Measurements from ENCODE around the gene FAM131C.
"Not testable (repeated sequence)": the region's sequence is repeated elsewhere in the genome, so short reads cannot be mapped to it uniquely, and the experiment has no call there.

Gene FAM131C

DNA sequence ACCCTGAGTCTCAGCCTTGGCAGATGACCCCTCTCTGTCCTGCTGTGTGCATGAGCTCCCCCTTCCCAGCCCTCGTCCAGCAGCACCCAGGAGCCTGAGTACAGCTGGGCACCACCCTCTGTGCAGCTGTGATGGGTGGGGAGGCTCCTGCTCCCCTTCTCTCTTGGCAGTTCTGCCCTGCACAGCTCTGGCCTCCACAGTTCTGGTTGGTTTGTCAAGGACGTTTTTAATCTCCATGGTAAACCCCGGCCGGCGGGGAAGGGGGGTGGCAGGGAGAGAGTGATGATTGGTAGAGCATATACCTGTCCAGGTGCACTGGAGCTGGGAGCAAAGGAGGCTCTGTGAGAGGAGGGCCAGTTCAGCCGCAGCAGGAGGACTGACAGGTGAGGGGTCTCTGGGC lies 51.8 kb downstream of the FAM131C start, which contains the start of gene CLCNKA:
CLCNKA (plus strand) TSS at position 356 of the 400 bp plus-strand sequence. CDS start 584 bp downstream, outside the sequence.
- H3K36me3 ChIP-seq (replicated peaks in 1 of 2; ENCODE audit: control insufficient read depth in 2 of 2, insufficient read depth in 2 of 2, low read length in 2 of 2), result no peaks in the 10 kb centered on the region
- no peak within 1 kb of the TSS for H4K8ac ChIP-seq (ENCODE audit: low read depth, low read length)
- H3K27ac ChIP-seq (replicated peaks; ENCODE audit: low read length), result no peak within 1 kb of the TSS
- peak within 1 kb of the TSS; percentile 14 for H3K4me2 ChIP-seq (ENCODE audit: insufficient read depth, low read length, poor library complexity, severe bottlenecking)
- WGBS, 2 donors (ENCODE audit: extremely low coverage in 2 of 2, insufficient read length in 2 of 2, insufficient replicate concordance in 1 of 2), result no CpG with 5 or more reads among the region's 6 CpGs
- peak within 1 kb of the TSS; percentile 94 for H2BK15ac ChIP-seq (ENCODE audit: low read length)
- H3K18ac ChIP-seq (ENCODE audit: low read length), result peak within 1 kb of the TSS; percentile 64
- H3K4me3 ChIP-seq (ENCODE audit: low read length in 2 of 2), result no peak within 1 kb of the TSS
- H4K91ac ChIP-seq (ENCODE audit: low read depth, low read length, poor library complexity), result no peak within 1 kb of the TSS
- no peak within 1 kb of the TSS for H2BK12ac ChIP-seq (ENCODE audit: low read length)
- no peaks in the 10 kb centered on the region for H3K79me1 ChIP-seq (ENCODE audit: low read depth, low read length)
- H2AFZ ChIP-seq (ENCODE audit: low read length), result no peak within 1 kb of the TSS
- DNase-seq (ENCODE audit: low spot score), result no peak
- H3K27me3 ChIP-seq (ENCODE audit: control insufficient read depth in 3 of 3, insufficient read depth in 3 of 3, low read depth in 1 of 3, low read length in 3 of 3), result peaks cover 0 to 81% (median 0%) of the 10 kb centered on the region in 3 experiments
- H3K4ac ChIP-seq (ENCODE audit: low read length), result no peak within 1 kb of the TSS
- peaks cover 9 to 14% of the 10 kb centered on the region in 2 donors for H3K4me1 ChIP-seq (ENCODE audit: control insufficient read depth in 2 of 2, insufficient read depth in 1 of 2, low read depth in 1 of 2, low read length in 2 of 2)
- peak within 1 kb of the TSS; percentile 73 for H3K23ac ChIP-seq (ENCODE audit: low read depth, low read length, poor library complexity)
- no peak within 1 kb of the TSS for H2BK5ac ChIP-seq (ENCODE audit: low read length)
- no peak within 1 kb of the TSS for H2AK5ac ChIP-seq (ENCODE audit: low read depth, low read length)
- no peaks in the 10 kb centered on the region for H3K9me3 ChIP-seq (replicated peaks in 1 of 2; ENCODE audit: control insufficient read depth in 2 of 2, insufficient read depth in 1 of 2, low read depth in 1 of 2, low read length in 2 of 2)
- peak within 1 kb of the TSS; percentile 30 for H3K9ac ChIP-seq (ENCODE audit: low read depth, low read length, poor library complexity)
- H2BK120ac ChIP-seq (ENCODE audit: low read depth, low read length), result no peak within 1 kb of the TSS
- H3K14ac ChIP-seq (ENCODE audit: low read length), result no peak within 1 kb of the TSS

DNA sequence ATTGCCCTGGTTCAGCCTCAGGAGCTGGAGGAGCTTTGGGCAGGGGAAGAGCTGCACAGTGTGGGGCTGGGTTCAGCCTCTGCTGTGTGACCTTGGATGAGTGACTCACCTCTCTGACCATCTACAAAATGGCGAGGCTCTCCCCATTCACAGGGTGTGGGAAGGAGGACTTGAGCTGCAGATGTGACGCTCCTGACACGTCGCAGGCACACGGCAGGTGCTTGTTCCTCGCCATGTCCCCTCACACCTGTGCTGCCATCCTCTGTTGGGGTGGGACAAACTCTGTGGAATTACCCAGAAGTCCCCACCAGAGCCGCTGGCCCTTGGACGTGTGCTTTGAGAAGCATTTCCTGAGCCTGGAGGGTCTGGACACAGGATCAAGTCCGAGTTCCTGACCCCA lies 52.6 kb downstream of the FAM131C start:
- H2BK12ac ChIP-seq (ENCODE audit: low read length); H3K4ac ChIP-seq (ENCODE audit: low read length); H3K18ac ChIP-seq (ENCODE audit: low read length); H2BK5ac ChIP-seq (ENCODE audit: low read length); H3K14ac ChIP-seq (ENCODE audit: low read length); H3K23ac ChIP-seq (ENCODE audit: low read depth, low read length, poor library complexity); H2AFZ ChIP-seq (ENCODE audit: low read length); H2BK15ac ChIP-seq (ENCODE audit: low read length); H3K27ac ChIP-seq (replicated peaks; ENCODE audit: low read length); H3K4me3 ChIP-seq (ENCODE audit: low read length in 2 of 2); H3K36me3 ChIP-seq (replicated peaks in 1 of 2; ENCODE audit: control insufficient read depth in 2 of 2, insufficient read depth in 2 of 2, low read length in 2 of 2); H3K9me3 ChIP-seq (replicated peaks in 1 of 2; ENCODE audit: control insufficient read depth in 2 of 2, insufficient read depth in 1 of 2, low read depth in 1 of 2, low read length in 2 of 2); H4K8ac ChIP-seq (ENCODE audit: low read depth, low read length); H3K79me1 ChIP-seq (ENCODE audit: low read depth, low read length); H2AK5ac ChIP-seq (ENCODE audit: low read depth, low read length); H3K9ac ChIP-seq (ENCODE audit: low read depth, low read length, poor library complexity); H4K91ac ChIP-seq (ENCODE audit: low read depth, low read length, poor library complexity); H2BK120ac ChIP-seq (ENCODE audit: low read depth, low read length); DNase-seq (ENCODE audit: low spot score): not testable (repeated sequence)
- no CpG with 5 or more reads among the region's 9 CpGs for WGBS, 2 donors (ENCODE audit: extremely low coverage in 2 of 2, insufficient read length in 2 of 2, insufficient replicate concordance in 1 of 2)
- peaks cover 0 to 89% (median 0%) of the 10 kb centered on the region in 3 experiments for H3K27me3 ChIP-seq (ENCODE audit: control insufficient read depth in 3 of 3, insufficient read depth in 3 of 3, low read depth in 1 of 3, low read length in 3 of 3)
- peak overlapping the region; percentile 14 for H3K4me2 ChIP-seq (ENCODE audit: insufficient read depth, low read length, poor library complexity, severe bottlenecking)
- peaks cover 9 to 14% of the 10 kb centered on the region in 2 donors for H3K4me1 ChIP-seq (ENCODE audit: control insufficient read depth in 2 of 2, insufficient read depth in 1 of 2, low read depth in 1 of 2, low read length in 2 of 2)

DNA sequence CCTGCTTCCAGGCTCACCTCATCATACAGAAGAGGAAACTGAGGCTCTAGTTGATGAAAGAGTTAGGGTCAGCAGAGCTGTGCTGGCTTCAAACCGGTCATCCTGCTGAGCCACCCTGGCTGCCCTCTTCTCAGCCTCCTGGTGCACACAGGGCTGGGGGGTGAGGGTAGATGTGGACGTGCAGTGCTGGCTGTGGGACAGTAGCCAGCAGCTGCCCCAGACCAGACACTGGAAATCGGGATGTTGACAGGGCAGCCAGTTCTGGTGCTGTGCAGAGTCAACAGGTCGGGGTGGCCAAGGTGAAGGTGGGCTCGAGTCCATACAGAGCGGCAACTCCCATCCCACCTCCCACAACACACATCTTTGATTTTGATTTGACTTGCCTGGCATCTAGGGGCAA lies 53.1 kb downstream of the FAM131C start:
- H2BK5ac ChIP-seq (ENCODE audit: low read length), result peak overlapping the region; percentile 21
- no peak overlapping the region for H3K4me2 ChIP-seq (ENCODE audit: insufficient read depth, low read length, poor library complexity, severe bottlenecking)
- no peak overlapping the region for H3K4me3 ChIP-seq (ENCODE audit: low read length in 2 of 2)
- H2AK5ac ChIP-seq (ENCODE audit: low read depth, low read length), result peak overlapping the region; percentile 58
- no peak overlapping the region for H2AFZ ChIP-seq (ENCODE audit: low read length)
- no peak overlapping the region for H2BK120ac ChIP-seq (ENCODE audit: low read depth, low read length)
- H3K27me3 ChIP-seq (ENCODE audit: control insufficient read depth in 3 of 3, insufficient read depth in 3 of 3, low read depth in 1 of 3, low read length in 3 of 3), result peaks cover 0 to 93% (median under 1%) of the 10 kb centered on the region in 3 experiments
- H3K4me1 ChIP-seq (ENCODE audit: control insufficient read depth in 2 of 2, insufficient read depth in 1 of 2, low read depth in 1 of 2, low read length in 2 of 2), result peaks cover 9 to 14% of the 10 kb centered on the region in 2 donors
- H2BK12ac ChIP-seq (ENCODE audit: low read length), result no peak overlapping the region
- no peaks in the 10 kb centered on the region for H3K9me3 ChIP-seq (replicated peaks in 1 of 2; ENCODE audit: control insufficient read depth in 2 of 2, insufficient read depth in 1 of 2, low read depth in 1 of 2, low read length in 2 of 2)
- no peak for DNase-seq (ENCODE audit: low spot score)
- H3K4ac ChIP-seq (ENCODE audit: low read length), result no peak overlapping the region
- no peak overlapping the region for H3K27ac ChIP-seq (replicated peaks; ENCODE audit: low read length)
- no peak overlapping the region for H3K18ac ChIP-seq (ENCODE audit: low read length)
- H3K9ac ChIP-seq (ENCODE audit: low read depth, low read length, poor library complexity), result peak overlapping the region; percentile 22
- no peaks in the 10 kb centered on the region for H3K79me1 ChIP-seq (ENCODE audit: low read depth, low read length)
- H4K8ac ChIP-seq (ENCODE audit: low read depth, low read length), result no peak overlapping the region
- no peak overlapping the region for H3K14ac ChIP-seq (ENCODE audit: low read length)
- no peak overlapping the region for H4K91ac ChIP-seq (ENCODE audit: low read depth, low read length, poor library complexity)
- H3K23ac ChIP-seq (ENCODE audit: low read depth, low read length, poor library complexity), result peak overlapping the region; percentile 62
- no CpG with 5 or more reads among the region's 6 CpGs for WGBS, 2 donors (ENCODE audit: extremely low coverage in 2 of 2, insufficient read length in 2 of 2, insufficient replicate concordance in 1 of 2)
- H3K36me3 ChIP-seq (replicated peaks in 1 of 2; ENCODE audit: control insufficient read depth in 2 of 2, insufficient read depth in 2 of 2, low read length in 2 of 2), result no peaks in the 10 kb centered on the region
- no peak overlapping the region for H2BK15ac ChIP-seq (ENCODE audit: low read length)

DNA sequence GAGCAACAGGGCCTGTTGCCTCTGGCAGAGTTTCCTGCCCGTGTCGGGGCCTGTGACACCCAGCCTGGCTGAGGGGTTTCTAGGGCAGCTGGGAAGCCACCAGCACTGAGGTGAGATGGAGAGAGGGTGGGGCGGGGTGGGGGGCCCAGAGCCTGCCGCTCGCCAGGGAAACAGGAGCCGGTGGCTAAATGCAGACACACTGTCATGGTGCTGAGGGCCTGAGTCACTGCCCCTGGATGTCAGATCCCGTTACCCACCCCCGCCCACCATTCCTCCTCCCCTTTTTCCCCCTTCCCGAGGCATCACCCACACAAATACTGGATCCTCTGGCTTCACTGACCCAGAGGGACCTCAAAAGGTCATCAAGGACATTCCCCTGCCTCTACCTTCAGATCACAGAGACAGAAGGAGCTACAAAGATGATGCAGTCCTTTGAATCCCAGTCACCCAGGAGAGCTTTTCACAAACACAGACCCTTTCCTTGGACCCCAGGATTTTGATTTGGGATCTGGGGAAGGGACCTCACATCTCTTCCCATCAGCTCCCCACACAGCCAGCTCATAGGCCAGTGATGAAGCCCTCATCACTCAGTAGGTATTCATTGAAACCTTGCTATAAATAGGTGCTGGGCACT lies 53.7 kb downstream of the FAM131C start:
- no peak overlapping the region for H3K27ac ChIP-seq (replicated peaks; ENCODE audit: low read length)

More for the DNA sequence above, 53.7 kb downstream of the FAM131C start:
- Histone ChIP-seq H3K23ac (ENCODE audit: low read depth, low read length, poor library complexity) (no peak overlapping the region), H3K4ac (ENCODE audit: low read length) (no peak overlapping the region), H3K9me3 (replicated peaks in 1 of 2; ENCODE audit: control insufficient read depth in 2 of 2, insufficient read depth in 1 of 2, low read depth in 1 of 2, low read length in 2 of 2) (no peaks in the 10 kb centered on the region), H3K36me3 (replicated peaks in 1 of 2; ENCODE audit: control insufficient read depth in 2 of 2, insufficient read depth in 2 of 2, low read length in 2 of 2) (no peaks in the 10 kb centered on the region), H3K79me1 (ENCODE audit: low read depth, low read length) (peaks cover 2% of the 10 kb centered on the region), H3K14ac (ENCODE audit: low read length) (no peak overlapping the region), H2BK120ac (ENCODE audit: low read depth, low read length) (no peak overlapping the region), H2AFZ (ENCODE audit: low read length) (no peak overlapping the region), H4K91ac (ENCODE audit: low read depth, low read length, poor library complexity) (no peak overlapping the region), H3K27me3 (ENCODE audit: control insufficient read depth in 3 of 3, insufficient read depth in 3 of 3, low read depth in 1 of 3, low read length in 3 of 3) (peaks cover 0 to 93% (median 6%) of the 10 kb centered on the region in 3 experiments), H3K4me2 (ENCODE audit: insufficient read depth, low read length, poor library complexity, severe bottlenecking) (no peak overlapping the region), H3K18ac (ENCODE audit: low read length) (peak overlapping the region; percentile 21), H3K9ac (ENCODE audit: low read depth, low read length, poor library complexity) (no peak overlapping the region), H3K4me3 (ENCODE audit: low read length in 2 of 2) (no peak overlapping the region), H3K4me1 (ENCODE audit: control insufficient read depth in 2 of 2, insufficient read depth in 1 of 2, low read depth in 1 of 2, low read length in 2 of 2) (peaks cover 9 to 16% of the 10 kb centered on the region in 2 donors), H2AK5ac (ENCODE audit: low read depth, low read length) (no peak overlapping the region), H2BK15ac (ENCODE audit: low read length) (no peak overlapping the region), H4K8ac (ENCODE audit: low read depth, low read length) (no peak overlapping the region), H2BK5ac (ENCODE audit: low read length) (peak overlapping the region; percentile 21), H2BK12ac (ENCODE audit: low read length) (no peak overlapping the region)
- DNase-seq (ENCODE audit: low spot score), result no peak
- no CpG with 5 or more reads among the region's 9 CpGs for WGBS, 2 donors (ENCODE audit: extremely low coverage in 2 of 2, insufficient read length in 2 of 2, insufficient replicate concordance in 1 of 2)

All from neuronal stem cell (in vitro differentiated cells).